ENCODE results near the gene SHANK1.

- TF ChIP-seq TAF1 (IDR thresholded peaks at IDR 0.05; ENCODE audit: low read depth, low read length), result no peak
- TF ChIP-seq POLR2A (IDR thresholded peaks at IDR 0.05; ENCODE audit: low read depth, low read length), result no peak
- no peak for TF ChIP-seq POLR2AphosphoS5 (IDR thresholded peaks at IDR 0.05; ENCODE audit: low read depth, low read length)
These were observed 24.1 kb downstream of the SHANK1 start for GRCh38 chr19:50695251-50696093.

Data from GM12891 (cell line).